Heart left ventricle (tissue), 16 donors: Measurements from ENCODE around the gene GRWD1. TPM values are rescaled to one million over a fixed set of nuclear protein-coding genes. Genes with fewer than 3 reads are reported as not detected.

Experiments
- ATAC-seq, 4 donors: fragments of 200-7000 bp; cut with Tn5 transposase; one replicate each; pipeline ENCODE4 v1.9.1; 2020 to 2022; ENCODE audit warnings: moderate library complexity in 4 of 4, mild to moderate bottlenecking in 3 of 4, moderate number of reproducible peaks in 1 of 4
- DNase-seq, 5 donors: peaks; one replicate each; pipeline ENCODE4 v3.0.0-alpha.2; 2020
- H3K27ac ChIP-seq, 12 donors: fragments of 200-600 bp; sonication (generic) in 4 of 12; one replicate each; pipeline versions ENCODE4 v1.5.0 to v1.8.0; 2016 to 2022; ENCODE audit warnings: mild to moderate bottlenecking in 2 of 12
- H3K27me3 ChIP-seq, 9 donors: fragments of 200-600 bp; sonication (generic) in 2 of 9; one replicate each; pipeline versions ENCODE4 v1.5.1 to v1.8.0; 2016 to 2022; ENCODE audit warnings: mild to moderate bottlenecking in 3 of 9
- H3K36me3 ChIP-seq, 9 donors: fragments of 200-600 bp; sonication (generic) in 2 of 9; one replicate each; pipeline versions ENCODE4 v1.5.0 to v1.8.0; 2018 to 2022; ENCODE audit warnings: mild to moderate bottlenecking in 2 of 9
- H3K4me1 ChIP-seq, 12 donors: fragments of 200-600 bp; sonication (generic) in 4 of 12; one replicate each; pipeline versions ENCODE4 v1.5.0 to v1.8.0; 2016 to 2022; ENCODE audit warnings: mild to moderate bottlenecking in 3 of 12
- H3K4me3 ChIP-seq, 12 donors: fragments of 200-600 bp; sonication (generic) in 4 of 12; one replicate each; pipeline versions ENCODE4 v1.5.0 to v1.8.0; 2017 to 2022; ENCODE audit warnings: mild to moderate bottlenecking in 9 of 12, moderate library complexity in 4 of 12
- H3K9me3 ChIP-seq, 12 donors: fragments of 200-600 bp; sonication (generic) in 4 of 12; one replicate each; pipeline versions ENCODE4 v1.5.0 to v1.8.0; 2016 to 2022; ENCODE audit warnings: mild to moderate bottlenecking in 1 of 12
- CTCF ChIP-seq, 12 donors: fragments of 200-600 bp; sonication (generic) in 4 of 12; IDR thresholded peaks; one replicate each; pipeline versions ENCODE4 v1.5.0 to v1.8.0; 2018 to 2022; ENCODE audit warnings: antibody characterized with exemption in 12 of 12, mild to moderate bottlenecking in 5 of 12
- POLR2A ChIP-seq, 2 donors: fragments of 450-650 bp; IDR thresholded peaks; one replicate each; pipeline ENCODE4 v1.6.1; 2017; ENCODE audit warnings: antibody characterized with exemption in 2 of 2, mild to moderate bottlenecking in 2 of 2, moderate library complexity in 2 of 2
- WGBS, 4 donors: extraction: QIAGEN DNeasy Blood & Tissue Kit in 2 of 4; methylation state at CpG; one replicate each; pipeline versions ENCODE4 v1.1.5 to v1.1.7; 2013 to 2018; 5-methylcytosine and 5-hydroxymethylcytosine counted together
- intact Hi-C, 10 donors: fragments of 100-400 bp; cut with DNase I; formaldehyde crosslinking; loops; one replicate each; pipeline versions ENCODE4 v1.11.1 to v1.14.2; 2022
- polyA plus RNA-seq, 2 donors: library from polyadenylated mRNA; stranded (reverse); fragments of 200-250 nt; gene quantifications; one replicate each; pipeline ENCODE4 v1.2.3, GENCODE V29; 2013
- total RNA-seq, 9 donors: library from RNA; depleted of rRNA in 2 of 9; stranded (reverse); fragments of >200 nt in 2 of 9; fragmentation: NEBNext Ultra II Directional in 3 of 9; extraction: Animal tissue kit (Norgen Biotek cat#: 25700) in 3 of 9; gene quantifications; one replicate each; pipeline versions ENCODE4 v1.1.0 to v1.2.4, GENCODE V29; 2016 to 2023
- donor health status: ischemic (EF 13 %, LVEDD 7.1; RV severe dilation, severe dysfunction).
- donor health status: healthy with polysubstance abuse.
- donor health status: DM: no; HTN: yes; CAD: no.
- donor health status: DM: no; HTN: no; CAD: no.
- donor health status: ischemic (EF 25% LVEDD 6.9; RV normal size, moderate dysfunction).
- donor health status: ischemic (EF 25% LVEDD 5.7; RV mildly dilated, moderate dysfunction).
- donor health status: healthy.
- donor health status: DM: yes; HTN: yes; CAD: no.
- donor health status: ischemic (EF 35%, LVEDD 5.7; RV mildly dilated, moderate dysfunction).
- donor health status: nonischemic (EF 11% LVEDD 7.7; RV severe dilation, severe dysfunction).
- donor health status: DM: yes; HTN: yes; CAD: no.
- donor health status: PGD.
- donor health status: ischemic (EF 29% LVEDD 5.4; RV normal size, mild dysfunction).
- donor health status: nonischemic (EF 23%, LVEDD 6.1; RV moderate dilation, normal function).

The GRWD1 gene
- total and polyA plus RNA-seq, 11 donors: 5.1 to 35.4 (median 19.0) TPM

- ATAC-seq (no peak), DNase-seq (no peak)
- 18 to 25% (median 21%) methylated on average over 33 to 38 of the region's 38 CpGs for WGBS, 4 donors
- Histone ChIP-seq H3K27ac (peak overlapping the region in 10 of 12 donors; percentile 75 to 94 (median 88)), H3K27me3 (peaks cover 4 to 30% (median 15%) of the 10 kb centered on the region in 9 donors), H3K36me3 (peaks cover 0 to 24% (median 21%) of the 10 kb centered on the region in 9 donors), H3K9me3 (no peaks in the 10 kb centered on the region), H3K4me3 (peak overlapping the region in 11 of 12 donors; percentile 12 to 98 (median 91)), H3K4me1 (peaks cover 0 to 27% (median 19%) of the 10 kb centered on the region in 12 donors)
- no peak for TF ChIP-seq CTCF (IDR thresholded peaks at IDR 0.05)
- no peak for TF ChIP-seq POLR2A (IDR thresholded peaks at IDR 0.05)
- intact Hi-C loops: loop anchor here in 2 of 10 donors (2.0 kb wide), 2 partner anchors 26 to 54 kb away; partner anchors contain the start of gene KDELR1 (in 1 of the 2)
These were observed 1.5 kb upstream of the GRWD1 start for GRCh38 chr19:48444129-48444935.

DNA sequence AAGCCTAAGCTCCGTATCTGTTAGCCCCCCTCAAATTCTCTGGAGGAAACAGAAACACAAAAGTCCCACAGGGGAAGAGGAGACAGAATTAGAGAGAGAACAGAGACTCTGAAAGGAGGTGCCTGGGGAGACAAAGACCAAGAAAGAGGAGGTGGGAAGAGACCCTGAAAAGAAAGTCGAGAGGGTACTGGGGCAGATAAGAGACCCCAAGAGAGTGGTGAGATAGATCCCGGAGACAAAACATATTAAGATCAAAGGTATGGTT, 915 bp upstream of the GRWD1 start:
- no peak for ATAC-seq
- H3K36me3 ChIP-seq: peaks cover 0 to 29% (median 26%) of the 10 kb centered on the region in 9 donors

DNA sequence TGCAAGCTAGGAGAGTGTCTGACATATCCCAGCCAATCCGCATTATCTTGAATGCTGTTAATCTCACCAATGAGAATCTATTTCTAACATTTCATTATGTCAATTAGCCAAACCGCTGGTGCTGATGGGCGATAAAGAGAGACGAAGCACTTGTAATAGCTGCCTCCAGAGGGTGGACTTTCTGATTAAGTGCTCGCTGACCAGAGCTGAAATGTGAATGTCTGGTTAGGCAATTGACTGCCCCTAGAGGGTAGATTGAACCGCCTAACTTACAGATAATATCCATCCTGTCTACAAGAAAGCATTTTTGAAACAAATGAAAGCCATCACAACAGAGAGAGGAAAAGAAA, 552 bp upstream of the GRWD1 start:
- Histone ChIP-seq H3K36me3 (peaks cover 0 to 33% (median 29%) of the 10 kb centered on the region in 9 donors), H3K27me3 (peaks cover 4 to 29% (median 15%) of the 10 kb centered on the region in 9 donors), H3K27ac (peak overlapping the region; percentile 12 to 94 (median 88)), H3K4me3 (peak overlapping the region; percentile 60 to 98 (median 89)), H3K9me3 (no peaks in the 10 kb centered on the region), H3K4me1 (peaks cover 0 to 27% (median 19%) of the 10 kb centered on the region in 12 donors)
- intact Hi-C loops: loop anchor here in 4 of 10 donors (1.0 to 5.0 kb wide), 5 partner anchors 23 to 123 kb away; partner anchors contain the start of genes KDELR1 (in 2 of the 4) and GRIN2D (in 1 of the 4)
- peak; percentile 57 to 78 (median 76) for ATAC-seq
- WGBS, 4 donors: 2 to 6% (median 4%) methylated on average over 6 of the region's 6 CpGs
- TF ChIP-seq POLR2A (IDR thresholded peaks at IDR 0.05): no peak
- TF ChIP-seq CTCF (IDR thresholded peaks at IDR 0.05): peak; percentile 19 to 72 (median 36)
- DNase-seq: peak in 1 of 5 donors; percentile 50

More for the DNA sequence above, 915 bp upstream of the GRWD1 start:
- DNase-seq: no peak
- Histone ChIP-seq H3K9me3 (no peaks in the 10 kb centered on the region), H3K4me1 (peaks cover 0 to 27% (median 19%) of the 10 kb centered on the region in 12 donors), H3K27ac (peak overlapping the region in 11 of 12 donors; percentile 75 to 94 (median 88)), H3K4me3 (peak overlapping the region in 11 of 12 donors; percentile 12 to 98 (median 91)), H3K27me3 (peaks cover 4 to 29% (median 15%) of the 10 kb centered on the region in 9 donors)
- WGBS, 4 donors: 14 to 29% (median 25%) methylated on average over 3 of the region's 3 CpGs
- intact Hi-C loops: loop anchor here in 4 of 10 donors (1.0 to 5.0 kb wide), 5 partner anchors 23 to 123 kb away; partner anchors contain the start of genes KDELR1 (in 2 of the 4) and GRIN2D (in 1 of the 4)
- no peak for TF ChIP-seq POLR2A (IDR thresholded peaks at IDR 0.05)
- no peak for TF ChIP-seq CTCF (IDR thresholded peaks at IDR 0.05)

DNA sequence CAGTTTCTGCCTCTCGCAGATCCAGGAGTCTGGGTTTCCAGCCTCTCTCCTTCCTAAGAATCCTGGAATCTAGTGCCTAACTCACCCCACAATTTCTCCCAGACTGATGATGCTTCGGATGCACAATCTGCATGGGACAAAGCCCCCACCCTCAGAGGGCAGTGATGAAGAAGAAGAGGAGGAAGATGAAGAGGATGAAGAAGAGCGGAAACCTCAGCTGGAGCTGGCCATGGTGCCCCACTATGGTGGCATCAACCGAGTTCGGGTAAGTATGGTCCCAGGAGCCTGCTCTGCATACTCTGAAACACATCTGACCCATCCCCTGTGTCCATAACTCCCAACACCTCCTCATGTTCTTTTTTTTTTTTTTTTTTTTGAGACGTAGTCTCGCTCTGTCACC, 796 bp downstream of the GRWD1 start:
- intact Hi-C loops: loop anchor here in 3 of 10 donors (2.0 to 5.0 kb wide), 3 partner anchors 22 to 124 kb away; partner anchors contain the start of genes CYTH2 (in 1 of the 3), GRIN2D (in 1 of the 3) and KDELR1 (in 1 of the 3)
- H3K36me3 ChIP-seq: peaks cover 0 to 47% (median 43%) of the 10 kb centered on the region in 9 donors
- 80 to 84% (median 82%) methylated on average over 6 to 7 of the region's 7 CpGs for WGBS, 4 donors

More for the DNA sequence above, 796 bp downstream of the GRWD1 start:
- Histone ChIP-seq H3K27ac (peak overlapping the region in 2 of 12 donors; percentile 86 to 88), H3K4me3 (peak overlapping the region; percentile 60 to 98 (median 89)), H3K27me3 (peaks cover 4 to 20% (median 11%) of the 10 kb centered on the region in 9 donors), H3K4me1 (peaks cover 0 to 27% (median 19%) of the 10 kb centered on the region in 12 donors), H3K9me3 (no peaks in the 10 kb centered on the region)
- TF ChIP-seq CTCF (IDR thresholded peaks at IDR 0.05) (no peak), POLR2A (IDR thresholded peaks at IDR 0.05) (no peak)
- ATAC-seq (no peak), DNase-seq (no peak)
